Spleen (tissue), 11 donors: ENCODE results near the gene RASSF6. TPM values are rescaled to one million over a fixed set of nuclear protein-coding genes. Genes with fewer than 3 reads are reported as not detected.

Experiments used
- DNase-seq: peaks from one replicate; pipeline ENCODE4 v3.0.0-alpha.2; 2020
- H3K27ac ChIP-seq, 8 donors: fragments of 200-600 bp; sonication (generic) in 7 of 8; 1 replicate in 4 of 8; 2 replicates in 4 of 8; pipeline versions ENCODE4 v1.5.0 to v1.8.0; 2016 to 2021; ENCODE audit warnings: inconsistent platforms in 4 of 8, mild to moderate bottlenecking in 4 of 8, moderate library complexity in 1 of 8
- H3K27me3 ChIP-seq, 7 donors: fragments of 200-600 bp; sonication (generic) in 6 of 7; replicated peaks in 1 of 7; 1 replicate in 4 of 7; 2 replicates in 3 of 7; pipeline versions ENCODE4 v1.5.0 to v1.8.0; 2016 to 2021; ENCODE audit warnings: inconsistent platforms in 3 of 7, mild to moderate bottlenecking in 1 of 7
- H3K36me3 ChIP-seq, 6 donors: fragments of 200-600 bp; sonication (generic) in 5 of 6; 1 replicate in 4 of 6; 2 replicates in 2 of 6; pipeline versions ENCODE4 v1.5.0 to v1.8.0; 2016 to 2021; ENCODE audit warnings: inconsistent platforms in 2 of 6
- H3K4me1 ChIP-seq, 6 donors: fragments of 200-600 bp; sonication (generic) in 5 of 6; 1 replicate in 3 of 6; 2 replicates in 3 of 6; pipeline versions ENCODE4 v1.5.0 to v1.8.0; 2016 to 2021; ENCODE audit warnings: inconsistent platforms in 3 of 6
- H3K4me3 ChIP-seq, 8 donors: fragments of 200-600 bp; sonication (generic) in 7 of 8; 1 replicate in 4 of 8; 2 replicates in 4 of 8; pipeline versions ENCODE4 v1.5.0 to v1.8.0; 2016 to 2021; ENCODE audit warnings: inconsistent platforms in 4 of 8, mild to moderate bottlenecking in 4 of 8, moderate library complexity in 2 of 8
- H3K9me3 ChIP-seq, 8 donors: fragments of 200-600 bp; sonication (generic) in 7 of 8; 1 replicate in 4 of 8; 2 replicates in 4 of 8; pipeline versions ENCODE4 v1.5.0 to v1.8.0; 2016 to 2021; ENCODE audit warnings: inconsistent platforms in 4 of 8
- POLR2A ChIP-seq, 3 donors: fragments of 450-650 bp; IDR thresholded peaks; one replicate each; pipeline ENCODE4 v1.5.1; 2017; ENCODE audit warnings: antibody characterized with exemption in 3 of 3, mild to moderate bottlenecking in 1 of 3
- POLR2AphosphoS5 ChIP-seq, 3 donors: sonication (generic); formaldehyde crosslinking; IDR thresholded peaks; one replicate each; pipeline ENCODE4 v1.5.1; 2017; ENCODE audit warnings: antibody characterized with exemption in 3 of 3
- WGBS, 5 donors: extraction: QIAGEN DNeasy Blood & Tissue Kit in 3 of 5; methylation state at CpG; one replicate each; pipeline versions ENCODE4 v1.1.5 to v1.1.7; 2013 to 2018; 5-methylcytosine and 5-hydroxymethylcytosine counted together
- intact Hi-C: fragments of 100-400 bp; cut with DNase I; formaldehyde crosslinking; loops from one replicate; pipeline ENCODE4 v1.15.0; 2023; ENCODE audit warnings: low total_unique reads
- polyA plus RNA-seq, 3 donors: library from polyadenylated mRNA; stranded (reverse); fragments of 200-250 nt; gene quantifications; one replicate each; pipeline ENCODE4 v1.2.1, GENCODE V29; 2013
- total RNA-seq, 7 donors: library from RNA; depleted of rRNA in 3 of 7; stranded (reverse); fragments of >200 nt in 3 of 7; fragmentation: NEBNext Ultra II Directional in 4 of 7; extraction: Animal tissue kit (Norgen Biotek cat#: 25700) in 4 of 7; gene quantifications; one replicate each; pipeline versions ENCODE4 v1.1.0 to v1.2.1, GENCODE V29; 2016 to 2021
- TF ChIP-seq, protein P1 (sequence below), 11 experiments: fragments of 200-600 bp in 7 of 11; fragments of 450-650 bp in 4 of 11; sonication (generic) in 4 of 11; IDR thresholded peaks in 8 of 11; conservative IDR thresholded peaks in 3 of 11; 1 replicate in 7 of 11; 2 replicates in 4 of 11; pipeline versions ENCODE4 v1.4.0 to v1.8.0; 2016 to 2021; ENCODE audit warnings: antibody characterized with exemption in 11 of 11, inconsistent platforms in 4 of 11, mild to moderate bottlenecking in 1 of 11
- donor health status: healthy with polysubstance abuse.
- donor health status: DM: no; HTN: no; CAD: no; lungs with moderate emphysema.
- donor health status: DM: no; HTN: no; CAD: no.
- donor health status: Bipolar disorder and iron deficiency.
- donor health status: healthy.
- donor health status: DM: no; HTN: no; CAD: no.
- donor health status: DM: yes; HTN: yes; CAD: no.

The RASSF6 gene
- total and polyA plus RNA-seq, 10 donors: 0.09 to 1.3 (median 0.29) TPM

DNA sequence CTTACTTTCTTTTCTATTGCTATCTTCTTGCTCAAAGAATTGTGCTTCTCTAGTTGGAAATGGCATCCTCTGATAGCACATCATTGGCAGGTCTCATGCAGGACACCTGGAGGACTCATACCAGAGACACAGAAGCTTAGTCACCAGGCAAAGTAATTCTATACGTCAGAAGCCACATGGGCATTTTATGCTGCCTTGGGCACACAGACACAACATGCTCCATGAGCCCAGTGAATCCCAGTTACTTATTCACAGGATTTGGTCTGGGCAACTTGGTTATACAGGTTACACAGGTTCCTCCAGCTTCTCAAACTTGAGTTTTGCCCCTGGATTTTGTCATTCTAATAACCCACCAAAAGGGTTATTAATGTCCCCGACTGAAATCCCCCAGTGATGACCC, 7.1 kb downstream of the RASSF6 start:
- intact Hi-C loops: no loop called here
- no peak overlapping the region for H3K27ac ChIP-seq
- no peaks in the 10 kb centered on the region for H3K36me3 ChIP-seq
- no peaks in the 10 kb centered on the region for H3K4me1 ChIP-seq
- WGBS, 5 donors: 87 to 95% (median 89%) methylated on average over 2 of the region's 2 CpGs
- H3K4me3 ChIP-seq: no peak overlapping the region
- H3K27me3 ChIP-seq: peaks cover 0 to 4% (median 0%) of the 10 kb centered on the region in 7 donors
- TF ChIP-seq, protein P1, sequence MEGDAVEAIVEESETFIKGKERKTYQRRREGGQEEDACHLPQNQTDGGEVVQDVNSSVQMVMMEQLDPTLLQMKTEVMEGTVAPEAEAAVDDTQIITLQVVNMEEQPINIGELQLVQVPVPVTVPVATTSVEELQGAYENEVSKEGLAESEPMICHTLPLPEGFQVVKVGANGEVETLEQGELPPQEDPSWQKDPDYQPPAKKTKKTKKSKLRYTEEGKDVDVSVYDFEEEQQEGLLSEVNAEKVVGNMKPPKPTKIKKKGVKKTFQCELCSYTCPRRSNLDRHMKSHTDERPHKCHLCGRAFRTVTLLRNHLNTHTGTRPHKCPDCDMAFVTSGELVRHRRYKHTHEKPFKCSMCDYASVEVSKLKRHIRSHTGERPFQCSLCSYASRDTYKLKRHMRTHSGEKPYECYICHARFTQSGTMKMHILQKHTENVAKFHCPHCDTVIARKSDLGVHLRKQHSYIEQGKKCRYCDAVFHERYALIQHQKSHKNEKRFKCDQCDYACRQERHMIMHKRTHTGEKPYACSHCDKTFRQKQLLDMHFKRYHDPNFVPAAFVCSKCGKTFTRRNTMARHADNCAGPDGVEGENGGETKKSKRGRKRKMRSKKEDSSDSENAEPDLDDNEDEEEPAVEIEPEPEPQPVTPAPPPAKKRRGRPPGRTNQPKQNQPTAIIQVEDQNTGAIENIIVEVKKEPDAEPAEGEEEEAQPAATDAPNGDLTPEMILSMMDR (IDR thresholded peaks at IDR 0.05 in 8 of 11, conservative IDR thresholded peaks at IDR 0.05 in 3 of 11): no peak
- TF ChIP-seq POLR2AphosphoS5 (IDR thresholded peaks at IDR 0.05) (no peak), POLR2A (IDR thresholded peaks at IDR 0.05) (no peak)
- H3K9me3 ChIP-seq: no peaks in the 10 kb centered on the region
- DNase-seq: no peak

DNA sequence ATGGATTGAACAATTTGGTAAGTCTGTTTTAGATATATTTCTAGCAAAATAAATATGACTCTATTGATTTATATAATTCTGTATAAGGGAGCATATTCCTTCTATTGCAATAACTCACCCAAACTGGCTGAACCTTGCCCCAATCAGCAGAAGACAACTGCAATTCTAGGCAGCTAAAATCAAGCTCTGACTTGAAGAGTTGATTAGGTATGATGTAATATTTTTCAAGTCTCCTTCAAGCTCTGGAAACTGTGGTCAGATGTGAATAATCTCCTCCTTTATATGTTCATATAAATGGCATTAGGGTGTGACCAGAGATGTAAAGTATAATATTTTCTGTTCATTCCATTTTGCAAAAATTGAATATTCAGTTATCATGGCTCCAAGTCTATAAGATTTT, 8.2 kb downstream of the RASSF6 start:
- Histone ChIP-seq H3K9me3 (no peaks in the 10 kb centered on the region), H3K27me3 (peaks cover 0 to 4% (median 0%) of the 10 kb centered on the region in 7 donors), H3K27ac (no peak overlapping the region), H3K36me3 (no peaks in the 10 kb centered on the region), H3K4me1 (no peaks in the 10 kb centered on the region), H3K4me3 (no peak overlapping the region)
- TF ChIP-seq POLR2AphosphoS5 (IDR thresholded peaks at IDR 0.05) (no peak), POLR2A (IDR thresholded peaks at IDR 0.05) (no peak)
- TF ChIP-seq, protein P1 (IDR thresholded peaks at IDR 0.05 in 8 of 11, conservative IDR thresholded peaks at IDR 0.05 in 3 of 11): no peak
- DNase-seq: no peak
- intact Hi-C loops: no loop called here

DNA sequence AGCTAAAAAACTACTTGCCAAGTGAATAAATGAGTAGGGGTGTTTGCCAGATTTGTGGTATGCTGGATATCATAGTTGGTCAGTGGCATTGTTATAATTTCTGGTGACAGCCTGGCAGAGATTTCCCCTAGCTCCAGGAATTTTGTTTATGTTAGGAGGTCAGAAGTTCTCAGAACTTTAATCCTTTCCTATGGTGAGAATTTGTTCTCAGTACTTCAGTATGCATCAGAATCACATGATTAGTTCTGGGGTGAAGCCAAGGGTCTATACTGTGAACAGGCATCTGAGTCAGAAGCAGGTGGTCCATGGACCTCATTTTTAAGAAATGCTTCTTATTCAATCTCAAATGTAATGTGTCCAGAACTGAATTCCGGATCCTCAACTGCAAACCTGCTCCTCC, 10.5 kb downstream of the RASSF6 start:
- TF ChIP-seq POLR2A (IDR thresholded peaks at IDR 0.05): no peak
- no peak for TF ChIP-seq POLR2AphosphoS5 (IDR thresholded peaks at IDR 0.05)
- TF ChIP-seq, protein P1 (IDR thresholded peaks at IDR 0.05 in 8 of 11, conservative IDR thresholded peaks at IDR 0.05 in 3 of 11): no peak
- Histone ChIP-seq H3K27me3 (peaks cover 0 to 4% (median 0%) of the 10 kb centered on the region in 7 donors), H3K4me3 (no peak overlapping the region), H3K36me3 (no peaks in the 10 kb centered on the region), H3K4me1 (no peaks in the 10 kb centered on the region), H3K9me3 (no peaks in the 10 kb centered on the region), H3K27ac (no peak overlapping the region)
- 60 to 96% (median 81%) methylated on average over 1 of the region's 1 CpG for whole genome bisulfite sequencing, 5 donors
- DNase-seq: no peak
- intact Hi-C loops: no loop called here

DNA sequence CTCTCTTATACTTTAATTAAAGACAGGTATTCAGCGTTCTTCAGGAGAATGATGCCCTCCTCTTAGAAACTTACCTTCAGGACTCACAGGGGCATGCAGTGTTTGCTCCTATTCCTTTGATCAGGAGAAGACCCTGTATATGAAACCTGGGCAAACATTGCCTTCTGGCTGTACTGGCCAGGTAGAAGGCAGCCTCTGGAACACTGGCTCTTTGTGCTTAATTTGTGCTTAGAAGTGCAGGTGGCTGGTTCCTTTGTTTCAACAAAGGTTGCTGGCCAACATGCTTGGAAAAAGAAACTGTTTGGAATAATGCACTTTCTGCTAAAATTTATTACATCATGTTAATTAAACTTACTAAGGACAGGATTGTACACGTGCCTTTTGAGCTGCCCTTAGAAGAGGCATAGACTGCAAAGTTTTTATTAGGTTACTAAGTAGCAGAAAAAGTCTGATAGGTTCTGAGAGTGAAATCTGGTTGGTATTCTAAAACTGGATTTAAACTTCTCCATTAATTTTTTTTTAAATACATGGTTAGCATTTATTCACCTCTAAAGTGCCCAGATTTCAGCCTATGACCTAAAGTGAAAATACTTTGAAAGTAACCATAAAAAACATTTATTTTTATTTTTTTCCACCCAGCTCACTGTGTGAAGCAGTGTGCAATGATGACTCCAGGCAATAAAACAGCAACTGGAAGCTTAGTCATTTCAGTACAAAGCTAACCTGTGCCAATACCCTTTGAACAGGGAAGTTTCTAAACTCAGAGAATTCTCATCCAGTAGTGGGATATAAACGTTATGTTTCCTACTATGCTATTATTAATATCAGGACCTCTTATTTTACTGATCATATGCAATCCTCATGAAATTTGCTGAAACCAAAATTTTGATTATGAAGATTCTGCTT, 11.3 kb downstream of the RASSF6 start:
- no peaks in the 10 kb centered on the region for H3K4me1 ChIP-seq
- DNase-seq: no peak
- H3K27me3 ChIP-seq: peaks cover 0 to 4% (median 0%) of the 10 kb centered on the region in 7 donors
- no peaks in the 10 kb centered on the region for H3K9me3 ChIP-seq
- no peak overlapping the region for H3K4me3 ChIP-seq
- H3K36me3 ChIP-seq: no peaks in the 10 kb centered on the region
- WGBS, 5 donors: 66 to 84% (median 71%) methylated on average over 3 of the region's 3 CpGs
- H3K27ac ChIP-seq: no peak overlapping the region
- intact Hi-C loops: no loop called here
- TF ChIP-seq POLR2A (IDR thresholded peaks at IDR 0.05): no peak
